Left ventricle myocardium inferior (tissue), 1 donor: Measurements from ENCODE around the gene PNPLA4. TPM values are rescaled to one million over a fixed set of nuclear protein-coding genes. Genes with fewer than 3 reads are reported as not detected.

ENCODE experiments used
- DNase-seq: peaks from one replicate; pipeline ENCODE4 v3.0.0-alpha.2; 2020
- H3K27ac ChIP-seq: fragments of 200-600 bp; replicated peaks from 2 replicates; pipeline ENCODE4 v1.8.0; 2021
- H3K27me3 ChIP-seq: fragments of 200-600 bp; 2 replicates; pipeline ENCODE4 v1.8.0; 2021; ENCODE audit warnings: low read depth
- H3K36me3 ChIP-seq: fragments of 200-600 bp; 2 replicates; pipeline ENCODE4 v1.8.0; 2021
- H3K4me1 ChIP-seq: fragments of 200-600 bp; 2 replicates; pipeline ENCODE4 v1.8.0; 2021
- H3K4me3 ChIP-seq: fragments of 200-600 bp; 2 replicates; pipeline ENCODE4 v1.8.0; 2021; ENCODE audit warnings: mild to moderate bottlenecking, moderate library complexity
- H3K9me3 ChIP-seq: fragments of 200-600 bp; replicated peaks from 2 replicates; pipeline ENCODE4 v1.8.0; 2021
- intact Hi-C: fragments of 100-400 bp; cut with micrococcal nuclease; formaldehyde crosslinking; loops from one replicate; pipeline ENCODE4 v1.11.0; 2022
- total RNA-seq: library from RNA; stranded (reverse); fragmentation: NEBNext Ultra II Directional; extraction: Animal tissue kit (Norgen Biotek cat#: 25700); gene quantifications from one replicate; pipeline ENCODE4 v1.2.1, GENCODE V29; 2021
- TF ChIP-seq, protein P1 (sequence below): fragments of 200-600 bp; IDR thresholded peaks from 2 replicates; pipeline ENCODE4 v1.8.0; 2021; ENCODE audit warnings: antibody characterized with exemption, mild to moderate bottlenecking, borderline replicate concordance
- donor health status: DM: no; HTN: yes; CAD: no; lungs with severe emphysema.

Gene PNPLA4
- total RNA-seq, 1 donor from 2014 or later, result 34.5 TPM

DNA sequence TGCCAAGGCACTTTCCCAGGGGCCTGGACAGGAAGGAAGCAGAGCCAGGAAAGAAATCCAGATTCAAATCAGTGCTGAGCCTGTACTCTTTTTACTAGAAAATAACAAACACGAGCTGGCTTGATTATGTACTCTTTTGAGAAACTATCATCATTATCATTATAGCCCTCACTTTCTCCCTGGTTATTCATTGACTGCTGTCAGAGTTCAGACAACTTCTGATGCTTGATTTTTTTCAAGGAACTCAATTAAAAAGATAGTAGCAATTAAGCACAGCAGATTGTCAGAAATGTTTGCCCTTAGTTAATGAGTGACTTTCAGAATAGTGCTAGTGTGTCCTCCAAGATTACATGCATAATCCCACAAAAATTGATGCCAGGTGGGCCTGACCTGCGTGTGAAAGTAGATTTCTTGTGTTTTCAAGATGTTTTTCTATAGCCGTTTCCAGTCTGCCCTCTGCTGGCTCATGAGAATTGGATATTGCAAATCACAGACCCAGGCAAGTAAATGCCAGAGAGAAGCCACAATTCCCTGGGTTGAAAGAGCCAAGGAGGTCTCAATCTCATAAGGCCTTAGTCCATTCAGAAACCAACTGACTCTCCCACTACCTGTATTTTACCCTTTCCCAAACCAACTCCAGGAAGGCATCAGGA is 14.3 kb upstream of the PNPLA4 start:
- TF ChIP-seq, protein P1, sequence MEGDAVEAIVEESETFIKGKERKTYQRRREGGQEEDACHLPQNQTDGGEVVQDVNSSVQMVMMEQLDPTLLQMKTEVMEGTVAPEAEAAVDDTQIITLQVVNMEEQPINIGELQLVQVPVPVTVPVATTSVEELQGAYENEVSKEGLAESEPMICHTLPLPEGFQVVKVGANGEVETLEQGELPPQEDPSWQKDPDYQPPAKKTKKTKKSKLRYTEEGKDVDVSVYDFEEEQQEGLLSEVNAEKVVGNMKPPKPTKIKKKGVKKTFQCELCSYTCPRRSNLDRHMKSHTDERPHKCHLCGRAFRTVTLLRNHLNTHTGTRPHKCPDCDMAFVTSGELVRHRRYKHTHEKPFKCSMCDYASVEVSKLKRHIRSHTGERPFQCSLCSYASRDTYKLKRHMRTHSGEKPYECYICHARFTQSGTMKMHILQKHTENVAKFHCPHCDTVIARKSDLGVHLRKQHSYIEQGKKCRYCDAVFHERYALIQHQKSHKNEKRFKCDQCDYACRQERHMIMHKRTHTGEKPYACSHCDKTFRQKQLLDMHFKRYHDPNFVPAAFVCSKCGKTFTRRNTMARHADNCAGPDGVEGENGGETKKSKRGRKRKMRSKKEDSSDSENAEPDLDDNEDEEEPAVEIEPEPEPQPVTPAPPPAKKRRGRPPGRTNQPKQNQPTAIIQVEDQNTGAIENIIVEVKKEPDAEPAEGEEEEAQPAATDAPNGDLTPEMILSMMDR, result peak; percentile 39

DNA sequence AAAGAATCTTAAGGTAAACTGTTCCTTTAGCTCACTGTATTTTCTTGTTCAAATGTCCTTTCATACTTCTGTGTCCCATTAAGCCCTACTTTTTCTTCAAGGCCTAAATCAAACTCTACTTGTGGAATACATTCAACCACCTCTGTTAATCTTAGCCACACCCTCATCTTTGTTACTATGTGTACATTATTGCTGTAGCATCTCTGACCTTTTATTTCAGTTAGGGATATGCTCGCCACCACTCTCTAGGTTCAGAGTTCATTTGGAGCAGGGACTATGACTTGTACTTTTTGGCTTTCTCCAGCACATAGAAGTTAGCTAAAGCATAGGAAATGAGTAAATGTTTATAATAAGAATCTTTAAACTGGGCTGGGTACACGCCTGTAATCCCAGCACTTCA is 6.8 kb upstream of the PNPLA4 start:
- H3K36me3 ChIP-seq, result no peaks in the 10 kb centered on the region
- H3K9me3 ChIP-seq, result no peaks in the 10 kb centered on the region
- TF ChIP-seq, protein P1, result no peak
- no peaks in the 10 kb centered on the region for H3K27me3 ChIP-seq
- no peaks in the 10 kb centered on the region for H3K4me1 ChIP-seq
- H3K4me3 ChIP-seq, result no peak overlapping the region
- no peak for DNase-seq
- no peak overlapping the region for H3K27ac ChIP-seq
- intact Hi-C loops, result no loop called here

More for the DNA sequence above, 14.3 kb upstream of the PNPLA4 start:
- Histone ChIP-seq H3K27me3 (no peaks in the 10 kb centered on the region), H3K27ac (no peak overlapping the region), H3K36me3 (no peaks in the 10 kb centered on the region), H3K4me3 (no peak overlapping the region), H3K4me1 (no peaks in the 10 kb centered on the region), H3K9me3 (no peaks in the 10 kb centered on the region)
- intact Hi-C loops, result no loop called here
- no peak for DNase-seq

DNA sequence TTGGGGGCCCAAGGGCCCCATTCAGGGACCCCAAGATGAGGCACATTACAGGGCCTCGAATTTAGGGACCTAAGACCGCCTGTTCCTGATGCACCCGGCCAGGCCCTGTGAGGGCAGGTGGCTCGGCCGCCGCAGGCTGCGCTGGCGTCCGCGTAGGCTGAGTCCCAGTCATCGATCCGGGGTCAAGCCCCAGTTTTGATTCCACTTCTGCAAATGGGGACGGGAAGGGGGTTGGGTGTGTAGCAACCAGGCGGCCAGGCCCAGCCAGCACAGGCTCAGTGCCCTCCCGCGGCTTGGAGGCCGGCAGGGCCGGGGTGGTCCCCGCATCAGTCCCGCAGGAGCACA is 327 bp downstream of the PNPLA4 start:
- intact Hi-C loops, result no loop called here
- H3K4me3 ChIP-seq, result peak overlapping the region; percentile 73
- no peaks in the 10 kb centered on the region for H3K27me3 ChIP-seq
- no peaks in the 10 kb centered on the region for H3K9me3 ChIP-seq
- peaks cover 12% of the 10 kb centered on the region for H3K4me1 ChIP-seq
- H3K27ac ChIP-seq, result peak overlapping the region; percentile 88
- TF ChIP-seq, protein P1, result no peak
- H3K36me3 ChIP-seq, result no peaks in the 10 kb centered on the region
- DNase-seq, result no peak

DNA sequence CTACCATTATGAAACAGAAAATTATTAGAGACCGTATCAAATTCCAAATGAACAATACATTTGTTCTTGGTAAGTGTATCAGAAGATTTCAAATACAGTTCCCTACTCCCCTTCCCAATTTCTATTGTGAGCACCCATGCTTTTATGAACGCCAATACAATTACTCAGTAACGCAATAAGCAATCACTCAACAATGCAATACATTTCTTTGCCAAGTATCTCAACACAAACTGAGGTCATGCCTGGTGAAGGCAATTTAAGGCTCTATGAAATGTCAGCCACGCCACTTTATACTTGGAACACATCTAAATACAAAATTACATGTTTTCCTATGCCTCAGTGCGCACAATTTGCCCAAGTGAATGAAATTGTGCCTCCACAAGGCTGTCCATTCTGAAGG is 712 bp downstream of the PNPLA4 start:
- intact Hi-C loops, result no loop called here
- Histone ChIP-seq H3K27me3 (no peaks in the 10 kb centered on the region), H3K4me1 (peaks cover 12% of the 10 kb centered on the region), H3K36me3 (no peaks in the 10 kb centered on the region), H3K9me3 (no peaks in the 10 kb centered on the region), H3K27ac (peak overlapping the region; percentile 88), H3K4me3 (peak overlapping the region; percentile 73)
- no peak for DNase-seq
- TF ChIP-seq, protein P1, result no peak

DNA sequence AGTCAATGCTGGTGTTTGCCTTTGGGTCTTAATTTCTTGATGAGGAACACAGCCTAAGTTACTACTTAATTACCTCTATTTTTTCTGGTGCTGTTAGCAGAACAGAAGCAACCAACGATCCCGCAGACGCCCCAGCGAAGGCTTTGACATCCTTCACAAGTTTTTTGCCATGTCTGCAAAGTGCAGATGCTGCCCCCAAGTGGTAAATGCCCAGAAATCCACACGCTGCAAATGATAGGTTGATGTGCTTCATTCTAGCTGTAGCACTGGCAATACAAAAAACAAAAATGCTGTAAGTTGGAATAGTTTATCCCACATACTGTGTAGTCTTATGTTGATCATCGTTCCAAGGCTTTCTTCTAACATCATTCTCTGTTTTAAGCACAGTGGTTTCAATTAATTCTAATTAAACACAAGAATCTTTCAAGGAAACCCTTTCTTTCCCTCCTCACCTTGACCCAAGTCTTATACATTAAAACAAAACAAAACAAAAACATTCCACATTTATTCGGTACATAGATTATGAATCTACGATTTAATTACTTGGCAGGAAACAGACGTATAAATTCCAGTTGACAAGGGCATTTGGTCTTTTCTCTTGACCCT is 1.2 kb downstream of the PNPLA4 start:
- Histone ChIP-seq H3K4me1 (peaks cover 12% of the 10 kb centered on the region), H3K9me3 (no peaks in the 10 kb centered on the region), H3K36me3 (peaks cover 4% of the 10 kb centered on the region), H3K4me3 (no peak overlapping the region), H3K27me3 (no peaks in the 10 kb centered on the region), H3K27ac (peak overlapping the region; percentile 88)
- TF ChIP-seq, protein P1, result peak; percentile 66
- DNase-seq, result peak; percentile 28
- intact Hi-C loops, result no loop called here
